Fibroblast of skin of abdomen (primary cell): ENCODE data around the gene TCF4.
A peak's percentile ranks its signal among the peaks of the same experiment; 100 is the strongest.

Experiments
- DNase-seq: peaks from one replicate; pipeline ENCODE4 v3.0.0-alpha.2; 2013

Gene TCF4

DNA sequence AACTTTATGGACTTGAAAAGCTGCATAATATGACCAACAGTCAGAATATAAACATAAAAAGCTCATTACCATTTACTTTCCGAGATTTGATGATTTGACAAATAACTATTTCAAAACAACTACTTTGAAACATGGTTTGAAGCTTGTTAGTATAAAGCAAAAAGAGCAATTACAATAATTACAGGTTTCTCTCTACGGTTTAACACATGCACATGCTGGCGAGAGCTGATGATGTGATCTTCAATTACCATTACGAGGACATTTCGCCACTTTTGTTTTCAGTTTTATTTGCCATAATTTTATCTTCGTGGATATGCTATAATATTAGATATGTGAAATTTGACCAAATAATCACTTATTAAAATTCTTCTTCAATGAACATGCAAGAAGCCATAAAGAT, 270.1 kb downstream of the TCF4 start:
- DNase-seq = no peak

DNA sequence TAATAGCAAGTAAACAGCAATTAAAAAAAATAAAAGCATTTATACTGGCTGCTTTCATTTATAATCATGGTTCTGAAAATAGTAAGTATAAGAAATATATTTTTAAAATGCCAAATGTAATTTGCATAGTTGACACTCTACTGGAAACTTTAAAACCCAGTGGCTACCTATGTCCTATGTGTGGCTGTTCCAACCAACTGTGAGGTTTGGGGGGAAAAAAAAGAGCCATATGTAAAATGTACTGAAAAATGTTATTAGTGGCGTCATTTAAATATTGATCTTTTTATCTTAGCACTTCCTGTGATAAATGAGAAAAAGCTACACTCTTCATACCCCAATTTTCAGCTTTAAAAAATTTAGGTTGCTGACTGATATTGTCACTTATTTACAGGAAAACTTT, 270.7 kb downstream of the TCF4 start:
- DNase-seq = no peak

DNA sequence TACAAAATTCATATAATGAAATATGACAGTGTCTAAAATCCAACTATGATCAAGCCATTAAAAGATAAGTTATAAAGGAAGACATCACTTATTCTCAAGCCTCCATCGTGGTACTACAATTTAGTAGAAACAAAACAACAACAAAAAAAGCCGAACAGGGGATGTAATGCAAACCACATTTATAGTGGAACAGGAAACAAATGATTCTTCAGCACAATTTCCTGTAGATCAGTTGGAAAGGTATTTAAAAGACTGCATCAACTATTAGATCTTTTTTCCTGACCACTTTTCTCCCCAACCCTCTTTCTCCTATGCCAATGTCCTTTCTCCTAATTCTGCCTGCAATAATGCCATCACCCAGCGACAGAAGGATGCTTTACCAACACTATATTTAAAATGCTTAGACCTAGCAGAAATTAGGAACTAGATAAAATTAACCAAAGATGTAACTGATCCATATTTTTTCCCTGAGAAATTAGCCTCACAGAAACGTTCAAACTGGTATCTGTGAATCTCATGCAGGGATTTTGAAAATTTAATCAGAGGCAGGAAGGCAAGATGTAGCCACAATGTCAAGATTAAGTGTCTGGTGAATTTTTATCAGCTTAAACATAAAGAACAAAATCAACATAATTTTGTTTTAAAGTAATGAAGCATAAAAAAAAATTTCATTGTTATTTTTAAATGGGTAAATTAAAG, 271.4 kb downstream of the TCF4 start:
- DNase-seq = no peak

DNA sequence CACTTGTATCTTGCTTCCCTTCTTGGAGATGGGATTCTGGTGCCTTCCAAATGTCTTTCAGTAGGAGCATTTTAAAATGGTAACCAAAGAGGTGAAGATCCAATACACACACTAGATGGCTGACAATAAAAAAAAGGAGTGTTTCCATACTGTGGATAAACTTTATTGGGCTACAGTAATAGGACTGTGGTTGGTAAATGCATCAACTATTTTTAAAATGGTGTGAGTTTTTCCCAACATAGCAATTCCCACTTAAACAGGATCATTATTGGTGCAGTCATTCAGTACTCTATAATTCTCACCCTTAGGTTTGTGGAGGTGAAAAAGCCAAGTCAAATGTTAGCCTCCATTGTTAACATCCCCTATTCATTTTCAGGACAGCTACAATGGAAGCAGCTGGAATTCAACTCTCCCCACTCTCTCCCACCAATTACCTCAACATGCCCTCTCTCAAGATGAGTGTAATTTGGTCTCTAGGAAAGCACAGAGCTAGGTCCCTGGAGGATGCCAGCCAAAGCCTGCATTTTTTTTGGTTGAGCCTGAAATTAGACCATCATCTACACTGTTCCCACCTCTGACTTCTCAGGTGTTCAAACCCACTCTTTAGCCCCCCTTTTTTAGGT, 273.3 kb downstream of the TCF4 start:
- DNase-seq = no peak

DNA sequence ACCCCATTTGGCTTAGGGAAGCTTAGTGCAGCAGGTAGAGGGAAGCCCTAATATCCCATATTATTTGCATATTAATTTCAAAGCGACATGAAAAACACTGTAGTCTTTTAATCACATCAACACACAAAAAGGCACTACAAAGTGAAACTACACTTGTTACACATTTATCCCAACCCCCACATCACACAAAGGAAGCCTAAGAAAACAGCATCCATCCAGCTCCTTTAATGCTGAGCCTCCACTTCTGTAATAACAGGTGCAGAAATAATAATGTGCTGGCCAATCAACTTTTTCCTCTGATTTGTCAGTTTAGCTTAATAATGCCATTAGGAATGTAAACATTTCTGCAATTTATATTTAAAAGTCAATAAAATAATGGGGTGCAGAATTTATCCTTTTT, 274.0 kb downstream of the TCF4 start:
- no peak for DNase-seq

DNA sequence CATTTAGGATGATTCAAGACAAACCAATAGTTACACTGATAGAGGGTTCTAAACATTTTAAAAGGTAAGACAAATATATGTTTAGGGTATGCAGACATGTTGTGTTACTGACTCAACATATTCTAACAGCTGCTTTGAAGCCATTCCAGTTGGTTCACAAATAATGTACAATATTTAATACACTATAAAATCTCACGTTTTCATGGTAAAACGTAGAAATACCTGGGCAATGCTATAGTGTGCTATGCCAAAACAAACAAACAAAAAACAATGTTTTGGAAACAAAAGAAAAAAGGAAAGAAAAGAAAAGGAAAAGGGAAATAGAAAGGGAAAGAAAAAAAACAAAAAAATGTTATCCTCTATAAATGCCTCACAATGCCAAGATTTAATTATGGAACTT, 277.1 kb downstream of the TCF4 start:
- DNase-seq = no peak

DNA sequence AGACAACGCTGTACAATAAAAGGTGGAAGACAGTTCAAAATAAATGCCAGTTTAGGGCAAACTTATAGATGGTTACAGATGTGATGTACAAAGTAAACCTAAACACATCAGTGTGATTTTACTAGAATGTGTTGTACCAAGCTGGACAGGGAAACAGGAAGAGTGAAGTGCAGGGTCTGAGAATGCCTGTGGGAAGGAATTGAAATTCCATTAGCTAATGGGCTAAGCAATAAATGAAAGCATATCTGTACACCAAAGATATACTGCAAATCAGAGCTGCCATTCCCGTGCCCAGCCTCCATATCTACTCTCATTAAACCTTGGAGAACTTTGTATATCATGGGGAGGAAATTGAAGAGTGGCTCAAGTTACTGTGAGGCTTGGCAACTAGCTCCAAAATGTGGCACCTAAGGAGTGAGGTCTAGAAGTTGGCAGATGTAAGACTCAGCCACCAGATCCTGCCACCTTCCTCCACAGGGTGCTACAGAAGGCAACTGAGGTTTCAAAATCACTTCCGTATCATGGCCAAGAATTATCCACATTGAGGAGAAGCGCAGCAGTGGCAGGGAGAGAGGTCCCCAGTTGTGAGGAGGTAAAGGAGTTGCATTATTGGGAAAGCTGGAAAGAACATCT, 277.8 kb downstream of the TCF4 start:
- DNase-seq = peak; percentile 41

DNA sequence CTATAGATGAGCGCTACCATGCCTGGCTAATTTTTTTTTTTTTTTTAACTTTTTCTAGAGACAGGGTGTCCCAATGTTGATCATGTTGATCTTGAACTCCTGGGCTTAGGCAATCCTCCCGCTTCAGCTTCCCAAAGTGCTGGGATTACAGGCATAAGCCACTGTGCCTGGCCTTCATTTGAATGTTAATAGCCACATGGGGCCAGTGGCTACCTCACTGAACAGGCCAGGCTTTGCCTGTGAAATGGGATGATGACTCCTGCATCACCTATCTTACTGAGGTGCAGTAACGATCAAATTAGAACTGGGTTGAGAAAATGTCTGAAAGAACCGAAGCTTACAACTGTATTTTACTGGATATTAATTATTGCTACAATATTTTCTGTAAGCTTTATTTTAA, 278.7 kb downstream of the TCF4 start:
- no peak for DNase-seq

DNA sequence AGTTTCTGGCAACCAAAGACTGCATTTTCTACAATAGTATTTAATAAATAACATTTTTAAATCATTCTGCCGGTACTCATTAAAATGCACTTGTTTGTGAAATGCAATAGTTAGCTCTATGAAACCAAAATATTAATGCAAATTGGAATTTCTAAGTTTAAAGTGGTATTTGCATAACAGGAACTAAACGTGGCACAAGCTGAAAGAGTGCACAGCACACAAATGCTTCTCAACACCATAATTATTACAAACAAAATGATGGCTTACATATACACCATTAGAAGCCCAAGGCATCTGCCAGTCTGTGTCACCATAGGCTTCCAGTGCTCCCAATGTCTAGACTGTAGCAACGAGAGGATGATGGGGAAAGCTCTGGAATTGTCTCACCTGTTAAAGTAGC, 280.5 kb downstream of the TCF4 start:
- no peak for DNase-seq

DNA sequence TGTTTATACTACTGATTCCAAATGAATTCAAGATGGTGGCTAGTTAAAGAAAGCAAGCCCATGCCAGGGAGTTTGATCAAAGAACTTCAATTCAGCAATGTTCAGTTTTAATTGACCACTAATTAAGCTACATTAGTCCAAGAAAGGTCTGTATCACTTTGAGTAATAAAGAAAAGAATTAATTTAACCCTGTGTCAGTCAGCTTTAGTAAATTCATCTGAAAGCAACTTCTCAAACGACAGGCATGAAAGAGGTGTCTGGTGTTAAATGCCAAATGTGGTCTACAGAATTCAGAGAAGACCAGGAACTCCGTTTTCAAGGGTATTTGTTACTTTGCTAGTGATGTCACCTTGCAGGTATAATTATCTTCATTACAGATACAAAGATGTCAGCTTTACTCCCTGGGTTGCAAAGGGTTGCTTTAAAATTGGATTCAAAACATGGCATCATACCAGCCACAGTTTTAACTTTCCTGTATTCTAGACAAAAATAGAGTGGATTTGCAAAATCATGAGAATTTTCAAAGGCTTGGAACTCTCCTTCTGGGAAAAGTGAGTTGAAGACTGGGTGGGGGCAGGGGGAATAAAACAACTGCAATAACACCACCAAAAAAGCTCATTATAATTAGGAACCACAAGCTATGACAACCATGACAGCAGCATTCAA, 281.5 kb downstream of the TCF4 start:
- DNase-seq = no peak

DNA sequence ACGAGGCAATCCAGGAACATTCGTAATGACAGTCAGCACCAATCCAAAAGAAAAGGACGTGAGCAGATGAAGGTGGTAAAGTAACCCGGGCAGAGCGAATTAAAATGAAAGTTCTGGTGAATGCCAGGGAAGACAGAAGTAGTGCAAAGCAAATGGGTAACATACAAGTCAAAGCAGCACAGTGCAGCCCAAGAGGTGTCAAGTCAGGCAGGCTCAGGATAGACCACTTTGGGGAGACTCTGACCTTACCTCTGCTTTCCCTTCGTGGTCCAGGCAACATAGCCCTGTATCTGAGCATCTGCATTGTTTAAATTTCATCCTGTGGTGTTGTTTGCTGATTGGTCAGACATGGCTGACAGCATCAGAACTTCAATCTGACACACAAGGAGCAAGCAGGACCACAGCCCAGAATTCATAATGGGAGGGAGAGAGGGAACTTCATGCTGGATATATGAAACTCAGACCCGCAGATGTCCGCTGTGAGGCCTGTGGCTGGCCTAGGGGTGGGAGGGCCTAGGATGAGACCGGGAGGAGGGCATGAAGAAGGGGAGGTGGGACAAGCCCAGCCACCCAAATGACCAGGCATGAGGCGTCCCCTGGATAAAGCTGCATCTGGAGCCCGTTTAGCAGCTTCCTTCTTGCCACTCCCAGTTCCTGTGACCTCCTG, 285.7 kb downstream of the TCF4 start:
- DNase-seq = peak; percentile 52

DNA sequence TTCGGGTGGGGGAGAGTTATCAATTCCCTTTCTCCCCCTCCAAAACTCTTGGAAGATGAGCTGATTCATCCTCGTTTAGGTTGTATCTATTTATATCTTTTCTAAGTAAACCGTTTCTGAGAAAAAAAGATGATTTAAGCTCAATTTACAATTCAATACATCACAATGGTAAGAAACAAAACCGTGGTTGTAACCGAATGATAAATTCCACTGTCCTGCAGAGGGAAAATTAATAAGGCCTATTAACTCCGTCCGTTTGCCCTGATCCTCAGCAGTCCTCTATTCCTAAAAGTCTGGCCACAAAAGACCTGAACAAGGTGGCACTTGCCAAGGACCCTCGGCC, 286.2 kb downstream of the TCF4 start:
- peak; percentile 33 for DNase-seq

DNA sequence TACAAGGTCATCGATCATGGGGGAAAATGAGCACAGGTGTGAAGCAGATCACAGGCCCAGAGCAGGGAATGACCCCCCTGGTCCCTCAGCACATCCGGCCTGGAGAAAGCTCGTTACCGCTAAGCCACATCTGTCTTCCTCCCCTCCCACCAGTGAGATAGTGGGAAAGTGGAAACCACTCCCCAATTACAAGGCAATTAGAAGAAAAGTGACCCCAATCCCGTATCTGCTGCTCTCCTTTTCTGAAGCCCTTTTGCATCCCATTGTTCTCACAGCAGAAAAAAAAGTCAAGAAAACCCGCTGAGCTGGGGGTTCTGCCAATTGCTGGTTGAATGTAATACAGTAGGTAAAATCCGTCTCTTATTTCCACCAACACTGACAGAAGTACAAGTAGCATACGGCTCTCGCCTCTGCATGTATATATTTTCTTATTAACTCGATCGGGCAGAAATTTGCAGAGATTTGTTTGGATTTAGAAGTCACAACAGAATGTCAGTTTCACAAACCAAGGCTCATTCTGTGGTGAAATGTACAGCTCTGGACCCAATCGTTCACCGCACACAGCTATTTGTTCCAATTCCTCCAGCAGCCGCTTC, 287.0 kb downstream of the TCF4 start:
- peak; percentile 43 for DNase-seq

DNA sequence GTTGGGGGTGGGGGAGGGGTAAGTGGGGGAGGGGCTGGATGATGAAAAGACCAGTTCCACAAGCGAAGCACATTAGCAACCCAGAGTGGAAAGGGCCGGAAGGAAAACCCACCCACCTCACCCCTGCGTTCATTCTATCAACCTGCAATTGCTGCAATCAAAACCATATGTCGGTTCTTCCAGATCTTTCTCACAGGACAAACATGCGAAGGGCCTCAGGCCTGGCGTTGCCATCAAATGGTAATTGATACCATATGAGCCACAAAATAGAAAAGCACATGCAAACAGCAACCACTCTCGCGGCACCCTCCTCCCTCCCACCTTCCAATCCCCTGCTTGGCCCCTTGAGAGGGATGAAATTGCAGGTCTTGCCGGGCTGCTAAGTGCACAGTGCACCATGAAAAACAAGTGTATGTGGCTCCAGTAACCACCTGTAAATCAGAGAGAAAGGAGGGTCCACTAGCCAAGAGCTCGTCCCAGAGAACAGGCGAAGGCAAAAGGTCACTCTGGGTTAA, 287.5 kb downstream of the TCF4 start:
- DNase-seq = peak; percentile 95

DNA sequence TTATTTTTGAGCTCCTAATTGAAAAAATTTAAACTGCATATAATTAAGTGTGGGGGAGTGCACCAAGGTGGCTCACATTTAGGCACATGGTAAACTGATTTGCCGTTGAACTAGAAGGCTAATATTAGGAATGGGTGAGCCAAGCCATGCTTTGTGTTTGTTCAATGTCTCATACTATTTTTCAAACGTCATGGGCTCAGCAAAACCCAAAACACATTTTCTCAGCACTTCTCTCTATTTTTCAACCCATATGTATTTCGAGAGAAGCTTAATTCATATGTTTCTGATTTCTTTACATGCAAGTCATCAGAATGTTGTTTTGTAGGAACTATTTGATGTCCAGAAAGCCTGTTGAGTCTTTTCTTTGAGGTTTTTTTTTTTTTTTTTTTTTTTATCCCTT, 291.2 kb downstream of the TCF4 start:
- peak; percentile 68 for DNase-seq

DNA sequence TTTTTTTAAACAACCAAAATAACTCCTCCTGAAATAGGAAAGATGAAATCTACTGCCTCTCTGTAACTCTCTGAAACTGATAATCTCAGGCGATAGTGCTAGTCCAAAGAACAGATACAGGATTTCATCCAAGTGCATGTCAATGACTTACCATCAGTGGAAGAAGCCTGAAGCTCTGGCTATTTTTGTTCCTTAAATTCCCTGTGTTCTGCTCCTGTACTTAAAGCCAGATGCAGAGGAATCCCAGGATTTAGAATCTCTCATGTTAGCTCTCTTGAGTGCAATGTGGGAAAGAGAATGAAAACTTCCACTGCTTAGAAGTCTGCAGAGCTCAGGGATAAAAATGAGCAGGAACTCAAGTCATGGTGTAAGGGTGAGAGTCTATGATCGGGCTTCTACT, 291.9 kb downstream of the TCF4 start:
- no peak for DNase-seq

DNA sequence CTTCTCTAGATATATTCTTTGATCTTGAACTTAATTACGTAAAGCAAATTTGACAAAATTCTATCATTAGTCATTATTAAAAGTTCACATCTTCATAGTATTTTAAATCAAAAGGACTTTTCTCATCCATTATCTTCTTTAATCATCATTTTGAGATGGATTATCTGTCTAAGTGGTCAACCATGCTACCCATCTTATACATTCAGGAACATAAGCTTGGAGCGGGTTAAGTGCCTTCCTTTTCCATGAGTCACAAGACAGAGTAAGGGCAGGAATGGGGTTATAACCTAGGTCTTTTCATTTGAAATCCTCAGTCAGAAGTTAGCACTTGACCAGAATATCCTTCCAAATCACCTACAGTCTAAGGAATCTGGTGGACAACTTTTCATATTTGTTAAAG, 297.1 kb downstream of the TCF4 start:
- peak; percentile 61 for DNase-seq

DNA sequence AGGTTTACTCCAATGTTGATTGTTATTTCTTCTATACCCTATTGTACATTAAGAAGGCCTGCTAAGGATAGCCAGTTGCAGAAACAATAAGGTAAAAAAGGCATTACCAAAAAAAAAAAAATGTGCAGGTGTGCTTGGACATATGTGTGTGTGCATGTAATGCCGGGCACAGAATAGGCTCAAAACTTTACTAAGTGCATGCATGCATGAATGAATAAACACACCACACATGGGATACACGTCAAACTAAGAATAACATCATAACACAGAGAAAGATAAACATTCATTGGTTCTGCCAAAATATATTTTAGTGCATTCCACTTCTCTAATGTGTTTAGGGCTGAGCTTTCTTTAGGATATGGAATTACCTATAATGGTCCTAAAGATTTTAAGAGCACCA, 298.2 kb downstream of the TCF4 start:
- DNase-seq = no peak

DNA sequence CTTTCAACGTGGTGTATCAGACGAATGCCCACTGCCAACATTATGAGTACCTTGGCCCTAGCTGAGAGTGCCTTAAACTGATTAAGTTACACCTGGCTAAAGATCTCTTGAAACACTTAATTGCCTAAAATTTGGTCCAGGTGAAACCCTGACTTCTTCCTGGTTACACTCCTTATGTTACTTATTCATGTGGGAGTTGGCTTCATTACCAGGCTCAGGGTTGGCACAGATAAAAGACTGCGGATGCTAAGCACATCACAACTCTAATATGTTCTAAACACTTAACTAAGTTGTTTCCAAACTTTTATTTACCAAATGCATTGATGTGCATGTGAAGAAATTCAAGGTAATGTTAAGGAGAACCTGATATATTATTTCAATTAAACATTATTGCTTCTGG, 298.9 kb downstream of the TCF4 start:
- DNase-seq = no peak

DNA sequence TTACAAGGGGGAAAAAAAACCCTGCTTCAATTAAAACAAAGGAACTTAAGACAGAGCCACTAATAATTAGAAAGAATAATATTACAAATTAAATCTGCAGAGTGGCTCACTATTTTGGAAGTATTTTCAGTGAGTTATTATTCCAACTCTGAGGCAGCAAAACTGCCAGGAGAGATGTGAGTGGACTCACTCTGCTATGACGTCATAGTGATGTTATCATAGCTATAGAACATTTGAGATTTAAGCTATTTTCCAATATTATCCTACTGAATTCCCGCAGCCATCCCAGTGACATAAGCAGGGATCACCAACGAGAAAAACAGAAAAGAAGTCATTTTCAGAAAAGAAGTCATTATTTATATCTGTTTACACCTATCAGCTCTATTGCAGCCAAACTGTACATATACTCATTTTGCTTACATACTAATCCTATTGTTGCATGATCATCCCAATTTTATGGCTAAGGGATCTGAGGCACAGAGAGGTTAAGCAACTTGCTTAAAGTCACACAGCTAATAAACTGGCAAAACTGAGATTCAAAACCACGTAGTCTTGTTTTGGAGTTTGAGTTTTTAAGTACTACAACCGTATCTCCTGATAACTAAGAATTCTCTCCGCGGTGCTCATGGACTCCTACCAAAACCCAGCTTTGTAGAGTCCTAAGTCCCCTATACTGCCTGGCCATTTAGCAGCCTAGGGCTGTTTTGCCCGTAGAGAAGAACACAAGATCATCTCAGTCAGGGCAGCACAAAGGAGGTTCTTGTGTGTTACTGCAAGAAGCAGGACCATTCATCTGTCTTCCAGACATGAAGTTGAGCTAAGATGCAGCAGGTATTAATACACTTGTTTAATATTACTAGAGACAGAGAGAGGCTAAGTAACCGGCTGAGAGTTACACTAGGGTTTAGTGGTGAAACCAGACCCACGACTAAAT, 299.8 kb downstream of the TCF4 start:
- DNase-seq = no peak

DNA sequence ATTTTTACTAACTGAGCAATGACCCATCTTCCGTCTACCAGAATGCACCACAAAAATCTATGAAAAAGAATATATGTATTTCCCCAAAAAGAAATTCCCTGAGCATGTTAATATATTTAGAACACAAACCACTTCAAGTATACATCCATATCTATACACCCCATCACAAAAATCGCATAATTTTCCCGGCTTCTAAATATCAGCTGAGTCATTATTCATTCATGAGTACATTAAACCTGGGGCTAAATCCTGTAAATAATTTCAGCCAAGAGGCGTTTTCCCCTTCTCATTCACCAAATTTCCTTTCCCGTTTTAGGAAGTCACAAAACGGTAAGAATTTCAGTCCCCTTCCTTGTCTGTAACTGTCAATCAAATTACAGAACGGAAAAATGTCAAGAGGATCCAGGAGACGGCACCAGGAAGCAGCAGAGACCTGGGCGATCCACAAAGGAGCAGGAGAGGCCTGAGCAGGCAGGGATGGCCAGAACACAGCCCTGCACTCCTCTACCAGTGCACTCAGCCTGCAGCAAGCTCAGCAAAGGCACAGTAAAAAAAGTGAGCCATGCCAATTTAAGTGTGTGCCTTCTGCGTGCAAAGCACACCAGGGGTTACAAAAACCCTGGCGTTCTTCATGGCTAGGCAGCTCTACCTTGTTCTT, 300.7 kb downstream of the TCF4 start:
- DNase-seq = no peak
